Measurements from ENCODE around the gene PLA2G2A.

DNA sequence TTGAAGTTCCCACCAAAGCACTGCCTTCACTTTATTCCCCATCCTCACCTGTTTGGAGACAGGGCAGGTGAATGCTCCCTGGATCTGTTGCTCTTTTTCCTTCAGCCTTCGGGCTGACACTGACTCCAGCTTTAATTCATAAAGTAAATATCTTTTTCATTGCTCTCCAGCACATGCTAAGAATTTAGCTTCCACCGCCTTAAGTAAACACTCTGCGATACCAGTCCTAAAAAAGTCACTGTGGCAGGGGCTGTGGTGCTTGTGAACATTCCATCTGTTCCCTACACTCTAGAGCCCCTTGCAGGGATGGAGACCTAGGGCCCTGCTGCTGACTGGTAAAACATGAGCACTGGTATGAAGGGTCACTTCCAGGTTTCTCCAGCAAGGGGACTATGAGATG, 896 bp upstream of the PLA2G2A start:
- no peak for TF ChIP-seq EZH2 (optimal IDR thresholded peaks at IDR 0.05; ENCODE audit: low read depth, low read length)
- TF ChIP-seq, protein P1, sequence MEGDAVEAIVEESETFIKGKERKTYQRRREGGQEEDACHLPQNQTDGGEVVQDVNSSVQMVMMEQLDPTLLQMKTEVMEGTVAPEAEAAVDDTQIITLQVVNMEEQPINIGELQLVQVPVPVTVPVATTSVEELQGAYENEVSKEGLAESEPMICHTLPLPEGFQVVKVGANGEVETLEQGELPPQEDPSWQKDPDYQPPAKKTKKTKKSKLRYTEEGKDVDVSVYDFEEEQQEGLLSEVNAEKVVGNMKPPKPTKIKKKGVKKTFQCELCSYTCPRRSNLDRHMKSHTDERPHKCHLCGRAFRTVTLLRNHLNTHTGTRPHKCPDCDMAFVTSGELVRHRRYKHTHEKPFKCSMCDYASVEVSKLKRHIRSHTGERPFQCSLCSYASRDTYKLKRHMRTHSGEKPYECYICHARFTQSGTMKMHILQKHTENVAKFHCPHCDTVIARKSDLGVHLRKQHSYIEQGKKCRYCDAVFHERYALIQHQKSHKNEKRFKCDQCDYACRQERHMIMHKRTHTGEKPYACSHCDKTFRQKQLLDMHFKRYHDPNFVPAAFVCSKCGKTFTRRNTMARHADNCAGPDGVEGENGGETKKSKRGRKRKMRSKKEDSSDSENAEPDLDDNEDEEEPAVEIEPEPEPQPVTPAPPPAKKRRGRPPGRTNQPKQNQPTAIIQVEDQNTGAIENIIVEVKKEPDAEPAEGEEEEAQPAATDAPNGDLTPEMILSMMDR (IDR thresholded peaks at IDR 0.05; ENCODE audit: low read length), result no peak
